Esophagus squamous epithelium (tissue), 5 donors: ENCODE measurements around the gene CAPZA2. TPM values are rescaled to one million over a fixed set of nuclear protein-coding genes. Genes with fewer than 3 reads are reported as not detected.

Experiments used
- DNase-seq: peaks from one replicate; lab custom pipeline; 2025; lab: John Stamatoyannopoulos, UW
- H3K27ac ChIP-seq, 4 donors: fragments of 200-600 bp; sonication (generic); one replicate each; pipeline ENCODE4 v1.5.1; 2016 to 2019; ENCODE audit warnings: mild to moderate bottlenecking in 1 of 4
- H3K27me3 ChIP-seq, 4 donors: fragments of 200-600 bp; sonication (generic); 1 replicate in 3 of 4; 2 replicates in 1 of 4; pipeline versions ENCODE4 v1.5.1 to v1.6.0; 2017 to 2021; ENCODE audit warnings: antibody characterized with exemption in 1 of 4
- H3K36me3 ChIP-seq, 3 donors: fragments of 200-600 bp; sonication (generic); one replicate each; pipeline ENCODE4 v1.5.1; 2016 to 2019
- H3K4me1 ChIP-seq, 3 donors: fragments of 200-600 bp; sonication (generic); one replicate each; pipeline ENCODE4 v1.5.1; 2017 to 2019
- H3K4me3 ChIP-seq, 4 donors: fragments of 200-600 bp; sonication (generic); 1 replicate in 3 of 4; 2 replicates in 1 of 4; pipeline ENCODE4 v1.5.1; 2016 to 2019; ENCODE audit warnings: mild to moderate bottlenecking in 2 of 4, moderate library complexity in 1 of 4
- H3K9me3 ChIP-seq, 3 donors: fragments of 200-600 bp; sonication (generic); one replicate each; pipeline ENCODE4 v1.5.1; 2016 to 2019
- POLR2A ChIP-seq, 4 donors: fragments of 450-650 bp; IDR thresholded peaks; one replicate each; pipeline ENCODE4 v1.6.1; 2017; ENCODE audit warnings: antibody characterized with exemption in 4 of 4, mild to moderate bottlenecking in 4 of 4, moderate library complexity in 3 of 4
- whole genome bisulfite sequencing, 2 donors: methylation state at CpG; one replicate each; pipeline ENCODE4 v1.1.5; 2018; 5-methylcytosine and 5-hydroxymethylcytosine counted together
- intact Hi-C: fragments of 100-400 bp; cut with DNase I; formaldehyde crosslinking; loops from one replicate; pipeline ENCODE4 v1.15.0; 2022
- total RNA-seq, 4 donors: library from RNA; depleted of rRNA; stranded (reverse); fragments of >200 nt; gene quantifications; one replicate each; pipeline ENCODE4 v1.1.0, GENCODE V29; 2016
- TF ChIP-seq, protein P1 (sequence below), 6 experiments: fragments of 450-650 bp in 4 of 6; fragments of 200-600 bp in 2 of 6; sonication (generic) in 2 of 6; IDR thresholded peaks; one replicate each; pipeline ENCODE4 v1.5.1; 2016 to 2019; ENCODE audit warnings: antibody characterized with exemption in 6 of 6, mild to moderate bottlenecking in 4 of 6, moderate library complexity in 4 of 6
- donor health status: DM: yes; HTN: yes; CAD: no.

The CAPZA2 gene
- total RNA-seq, 4 donors from 2014 or later: 68.7 to 123 (median 84.1) TPM

DNA sequence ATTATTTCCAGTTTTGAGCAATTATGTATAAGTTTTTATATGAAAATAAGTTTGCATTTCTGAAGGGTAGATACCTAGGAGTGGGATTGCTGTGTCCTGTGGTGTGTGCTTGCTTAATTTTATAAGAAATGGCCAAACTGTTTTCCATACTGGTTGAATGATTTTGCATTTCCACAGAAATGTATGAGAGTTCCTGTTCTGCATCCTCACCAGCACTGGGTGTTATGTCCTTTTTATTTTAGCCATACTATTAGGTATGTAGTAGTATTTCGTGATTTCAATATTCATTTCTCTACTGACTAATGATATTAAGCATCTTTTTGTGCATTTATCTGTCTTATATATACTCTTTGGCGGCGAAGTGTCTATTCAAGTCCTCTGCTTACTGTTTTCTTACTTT, 22.3 kb downstream of the CAPZA2 start:
- no peaks in the 10 kb centered on the region for H3K9me3 ChIP-seq
- no peak overlapping the region for H3K4me3 ChIP-seq
- DNase-seq: no peak
- 91 to 98% methylated on average over 3 of the region's 3 CpGs for WGBS, 2 donors
- no peak for TF ChIP-seq POLR2A (IDR thresholded peaks at IDR 0.05)
- TF ChIP-seq, protein P1, sequence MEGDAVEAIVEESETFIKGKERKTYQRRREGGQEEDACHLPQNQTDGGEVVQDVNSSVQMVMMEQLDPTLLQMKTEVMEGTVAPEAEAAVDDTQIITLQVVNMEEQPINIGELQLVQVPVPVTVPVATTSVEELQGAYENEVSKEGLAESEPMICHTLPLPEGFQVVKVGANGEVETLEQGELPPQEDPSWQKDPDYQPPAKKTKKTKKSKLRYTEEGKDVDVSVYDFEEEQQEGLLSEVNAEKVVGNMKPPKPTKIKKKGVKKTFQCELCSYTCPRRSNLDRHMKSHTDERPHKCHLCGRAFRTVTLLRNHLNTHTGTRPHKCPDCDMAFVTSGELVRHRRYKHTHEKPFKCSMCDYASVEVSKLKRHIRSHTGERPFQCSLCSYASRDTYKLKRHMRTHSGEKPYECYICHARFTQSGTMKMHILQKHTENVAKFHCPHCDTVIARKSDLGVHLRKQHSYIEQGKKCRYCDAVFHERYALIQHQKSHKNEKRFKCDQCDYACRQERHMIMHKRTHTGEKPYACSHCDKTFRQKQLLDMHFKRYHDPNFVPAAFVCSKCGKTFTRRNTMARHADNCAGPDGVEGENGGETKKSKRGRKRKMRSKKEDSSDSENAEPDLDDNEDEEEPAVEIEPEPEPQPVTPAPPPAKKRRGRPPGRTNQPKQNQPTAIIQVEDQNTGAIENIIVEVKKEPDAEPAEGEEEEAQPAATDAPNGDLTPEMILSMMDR (IDR thresholded peaks at IDR 0.05): no peak
- H3K27me3 ChIP-seq: no peaks in the 10 kb centered on the region
- intact Hi-C loops: no loop called here
- H3K4me1 ChIP-seq: peaks cover 0 to 23% (median 0%) of the 10 kb centered on the region in 3 donors
- H3K27ac ChIP-seq: no peak overlapping the region
- peaks cover 0 to 22% (median 0%) of the 10 kb centered on the region in 3 donors for H3K36me3 ChIP-seq

DNA sequence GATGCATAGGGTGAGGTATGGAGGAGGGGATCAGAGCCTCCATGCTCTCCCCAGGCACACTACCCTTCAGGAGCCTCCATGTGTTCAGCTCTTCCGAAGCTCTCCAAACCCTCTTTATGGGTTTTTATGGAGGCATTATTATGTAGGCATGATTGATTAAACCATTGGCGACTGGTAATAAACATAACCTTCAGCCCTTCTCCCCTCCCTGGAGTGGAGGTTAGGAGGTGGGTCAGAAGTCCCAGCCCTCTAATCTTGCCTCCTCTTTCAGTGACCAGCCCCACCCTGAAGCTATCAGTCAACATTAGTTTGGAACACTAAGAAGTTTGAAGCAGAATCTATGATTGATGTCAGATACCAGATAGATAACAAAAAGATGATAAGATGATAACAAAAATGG, 23.3 kb downstream of the CAPZA2 start:
- Histone ChIP-seq H3K4me1 (peaks cover 0 to 20% (median 0%) of the 10 kb centered on the region in 3 donors), H3K4me3 (no peak overlapping the region), H3K27ac (no peak overlapping the region), H3K9me3 (no peaks in the 10 kb centered on the region), H3K36me3 (peaks cover 0 to 29% (median 0%) of the 10 kb centered on the region in 3 donors), H3K27me3 (no peaks in the 10 kb centered on the region)
- no peak for TF ChIP-seq POLR2A (IDR thresholded peaks at IDR 0.05)
- TF ChIP-seq, protein P1 (IDR thresholded peaks at IDR 0.05): no peak
- DNase-seq: no peak
- 57 to 69% methylated on average over 1 to 2 of the region's 2 CpGs for WGBS, 2 donors
- intact Hi-C loops: no loop called here

DNA sequence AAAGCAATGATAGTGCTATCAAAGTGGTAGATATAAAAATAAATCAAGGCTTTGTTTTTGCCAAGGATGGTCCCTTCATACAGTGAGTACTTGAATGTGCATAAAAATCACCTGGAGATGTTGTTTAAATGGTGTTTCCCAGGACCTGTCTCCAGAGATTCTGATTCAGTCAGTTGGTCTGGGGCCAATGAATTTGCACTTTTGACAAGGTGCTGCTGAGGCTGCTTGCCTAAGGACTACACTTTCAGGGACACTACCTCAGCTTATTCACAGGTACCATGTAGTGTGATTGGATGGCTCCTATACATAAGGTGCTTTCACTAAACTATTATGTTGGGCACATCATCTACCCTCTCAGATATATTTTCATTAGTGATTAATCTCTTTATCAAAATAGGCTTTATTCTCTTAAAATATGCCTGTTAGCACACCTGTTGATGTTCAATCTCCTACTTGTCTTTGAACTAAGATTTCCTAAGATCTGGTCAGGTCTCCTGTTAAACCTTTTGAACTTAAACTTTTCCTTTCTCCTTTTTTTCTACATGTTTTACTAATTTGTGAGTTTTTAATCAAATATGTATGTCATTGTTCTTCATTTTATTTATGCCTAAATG, 24.3 kb downstream of the CAPZA2 start:
- TF ChIP-seq POLR2A (IDR thresholded peaks at IDR 0.05): no peak
- TF ChIP-seq, protein P1 (IDR thresholded peaks at IDR 0.05): no peak
- no peaks in the 10 kb centered on the region for H3K27me3 ChIP-seq
- DNase-seq: no peak
- peaks cover 0 to 13% (median 0%) of the 10 kb centered on the region in 3 donors for H3K4me1 ChIP-seq
- no peak overlapping the region for H3K27ac ChIP-seq
- H3K36me3 ChIP-seq: peaks cover 0 to 38% (median 0%) of the 10 kb centered on the region in 3 donors
- intact Hi-C loops: no loop called here
- H3K4me3 ChIP-seq: no peak overlapping the region
- H3K9me3 ChIP-seq: no peaks in the 10 kb centered on the region

GRCh38 chr7:116888895-116889294, 26.5 kb downstream of the CAPZA2 start:
- WGBS, 2 donors: 40 to 47% methylated on average over 3 of the region's 3 CpGs

DNA sequence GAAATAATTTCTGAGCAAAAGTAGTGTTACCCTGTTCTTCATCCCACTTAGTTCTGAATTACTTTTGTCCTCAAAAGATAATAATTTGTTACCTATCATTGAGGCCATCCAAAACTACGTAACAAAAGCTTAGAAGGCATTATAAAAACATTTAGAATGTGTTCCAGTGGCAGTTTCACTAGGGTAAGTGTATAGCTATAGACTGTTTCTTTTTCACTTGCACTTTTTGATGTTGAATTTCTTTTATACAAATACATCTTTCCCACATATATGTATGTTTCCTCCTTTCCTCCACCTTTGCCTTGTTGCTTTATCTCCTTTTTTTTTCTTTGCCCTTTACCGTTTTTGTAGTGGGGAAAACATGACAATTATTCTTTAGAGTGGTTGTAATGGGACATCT, 33.5 kb downstream of the CAPZA2 start:
- intact Hi-C loops: no loop called here
- WGBS, 2 donors: 74 to 98% methylated on average over 1 to 2 of the region's 2 CpGs
- Histone ChIP-seq H3K9me3 (no peaks in the 10 kb centered on the region), H3K4me3 (no peak overlapping the region), H3K4me1 (no peaks in the 10 kb centered on the region), H3K27ac (no peak overlapping the region), H3K27me3 (no peaks in the 10 kb centered on the region), H3K36me3 (peaks cover 0 to 70% (median 0%) of the 10 kb centered on the region in 3 donors)
- TF ChIP-seq, protein P1 (IDR thresholded peaks at IDR 0.05): no peak
- no peak for TF ChIP-seq POLR2A (IDR thresholded peaks at IDR 0.05)
- no peak for DNase-seq

More at GRCh38 chr7:116888895-116889294, 26.5 kb downstream of the CAPZA2 start:
- H3K27me3 ChIP-seq: no peaks in the 10 kb centered on the region
- no peak overlapping the region for H3K4me3 ChIP-seq
- DNase-seq: no peak
- no peaks in the 10 kb centered on the region for H3K9me3 ChIP-seq
- no peak overlapping the region for H3K27ac ChIP-seq
- H3K36me3 ChIP-seq: peaks cover 0 to 58% (median 0%) of the 10 kb centered on the region in 3 donors
- intact Hi-C loops: no loop called here
- peaks cover 0 to 13% (median 0%) of the 10 kb centered on the region in 3 donors for H3K4me1 ChIP-seq
- TF ChIP-seq, protein P1 (IDR thresholded peaks at IDR 0.05): no peak
- no peak for TF ChIP-seq POLR2A (IDR thresholded peaks at IDR 0.05)
